CD4-positive, alpha-beta T cell treated with Interleukin-4 for 1 hour (primary cell): Measurements from ENCODE around the gene BORCS5.

Source experiments
- DNase-seq, 2 donors: peaks; one replicate each; pipeline ENCODE4 v3.0.0-alpha.2; 2020 to 2022

The BORCS5 gene

DNA sequence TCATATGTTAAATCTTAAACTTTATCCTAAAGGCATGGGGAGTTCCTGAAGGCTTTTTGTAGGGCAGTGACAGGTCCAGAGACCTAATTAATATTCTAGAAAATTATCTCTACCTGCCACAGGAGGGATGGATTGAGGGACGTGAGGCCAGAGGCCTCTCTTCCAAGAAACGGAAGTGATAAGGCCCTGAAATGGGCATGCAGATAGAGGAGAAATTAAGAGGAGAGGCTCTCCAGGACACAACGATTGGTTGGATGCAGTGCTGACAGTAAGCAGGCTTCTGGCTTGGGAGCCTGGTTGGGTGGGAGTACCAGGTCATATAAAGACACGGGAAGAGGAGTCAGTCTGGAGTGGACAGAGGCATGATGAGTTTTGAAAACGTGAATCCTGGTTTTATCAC lies 3.1 kb upstream of the BORCS5 start:
- DNase-seq, result no peak

DNA sequence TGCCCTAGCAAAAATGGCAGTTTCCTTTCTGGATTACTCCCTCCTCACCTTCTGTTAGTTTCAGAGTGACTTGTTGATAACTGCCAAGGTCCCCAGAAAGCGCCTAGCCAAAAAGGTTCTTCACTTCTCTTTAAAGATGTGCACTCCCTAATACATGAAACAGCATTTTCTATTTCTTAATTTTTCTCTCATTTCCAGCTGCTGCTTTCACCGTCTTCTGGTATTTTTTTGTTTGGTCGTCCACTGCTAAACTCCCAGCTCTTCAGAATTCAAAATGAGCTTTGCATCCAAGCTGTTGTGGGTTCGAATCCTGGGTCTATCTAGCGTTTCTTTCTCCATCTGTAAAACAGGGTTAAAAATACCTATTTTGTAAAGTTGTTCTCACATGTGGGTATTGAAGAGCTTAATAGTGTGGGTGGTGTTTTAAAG lies 397 bp upstream of the BORCS5 start:
- DNase-seq, result no peak

- DNase-seq, result peak; percentile 26 to 72
Measured at GRCh38 chr12:12357719-12358461, 1.0 kb downstream of the BORCS5 start.

DNA sequence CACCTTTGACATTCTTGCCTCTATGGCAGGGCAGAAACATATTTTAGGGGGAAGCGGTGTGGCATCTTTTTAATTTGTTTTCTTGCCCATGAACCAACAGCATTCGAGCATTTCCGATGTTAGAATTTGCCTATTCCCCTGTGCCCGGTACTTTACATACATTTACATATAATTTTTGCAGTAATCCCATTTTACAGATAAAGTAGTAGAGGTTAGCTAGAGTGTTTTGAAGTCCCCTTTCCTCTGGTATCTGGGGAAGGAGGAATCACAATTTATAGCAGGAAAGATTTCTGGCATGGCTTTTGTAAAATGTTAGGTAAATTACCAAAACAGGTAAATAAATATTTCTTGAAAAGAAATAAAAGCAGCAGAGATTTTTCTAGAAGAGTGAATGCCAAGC lies 1.6 kb downstream of the BORCS5 start:
- no peak for DNase-seq

DNA sequence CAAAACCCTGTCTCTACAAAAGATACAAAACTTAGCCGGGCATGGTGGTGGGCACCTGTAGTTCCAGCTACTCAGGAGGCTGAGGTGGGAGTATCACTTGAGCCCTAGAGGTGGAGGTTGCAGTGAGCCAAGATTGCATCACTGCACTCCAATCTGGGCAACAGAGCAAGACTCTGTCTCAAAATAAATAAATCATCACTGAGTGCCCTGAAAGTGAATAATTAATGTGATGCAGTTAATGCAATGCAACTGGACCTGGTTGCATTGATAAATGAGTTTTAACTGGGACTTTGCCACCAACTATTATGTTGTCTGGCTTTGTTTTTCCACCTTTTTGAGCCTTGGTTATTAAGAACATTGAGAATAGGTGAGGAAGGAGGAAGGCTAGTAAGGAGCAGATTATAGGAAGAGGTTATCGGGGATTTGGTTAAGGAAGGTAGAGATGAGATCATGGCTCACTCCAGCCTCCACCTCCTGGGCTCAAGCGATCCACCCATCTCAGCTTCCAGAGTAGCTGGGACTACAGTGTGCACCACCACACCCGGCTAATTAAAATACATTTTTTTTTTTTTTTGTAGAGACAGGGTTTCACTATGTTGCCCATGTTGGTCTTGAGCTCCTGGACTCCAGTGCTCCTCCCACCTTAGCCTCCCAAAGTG lies 8.0 kb downstream of the BORCS5 start:
- DNase-seq, result no peak

GRCh38 chr12:12365446-12365802 lies 8.5 kb downstream of the BORCS5 start:
- DNase-seq, result no peak

- DNase-seq, result no peak
Measured at GRCh38 chr12:12365931-12366431, 9.1 kb downstream of the BORCS5 start.

DNA sequence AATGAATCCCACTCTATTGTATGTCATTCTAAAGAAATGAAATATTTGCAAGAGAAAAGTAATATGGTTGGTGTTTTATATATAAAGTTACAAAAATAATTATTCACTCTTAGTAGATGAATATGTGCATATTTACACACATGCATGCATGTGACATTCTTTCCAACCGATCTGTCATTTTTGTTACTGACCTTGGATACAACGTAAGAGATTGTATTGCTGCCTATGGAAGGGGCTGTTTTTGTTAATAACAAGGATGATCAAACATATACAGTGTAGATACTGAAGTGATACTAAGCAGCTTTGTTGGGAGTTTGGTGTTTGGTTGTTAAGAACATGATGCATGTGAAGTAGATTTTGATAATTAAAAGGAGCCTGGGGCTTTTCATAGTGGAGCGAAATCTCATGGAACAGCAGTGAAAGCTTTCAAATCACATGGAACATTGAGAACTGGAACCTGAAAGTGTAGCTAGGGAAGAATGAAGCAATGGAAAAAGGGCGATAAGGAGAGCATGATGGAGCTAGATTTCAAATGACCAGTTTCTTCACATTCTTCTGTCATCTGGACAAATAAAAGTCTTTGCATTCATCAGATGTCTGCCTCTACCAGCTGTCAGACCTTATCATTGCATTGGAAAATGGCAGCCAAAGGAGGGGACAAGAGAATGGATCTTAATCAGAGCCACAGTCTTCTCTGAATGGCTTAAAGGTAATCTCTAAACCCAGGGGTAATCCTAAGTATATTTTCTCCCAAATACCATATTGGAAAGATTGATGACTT lies 10.0 kb downstream of the BORCS5 start:
- DNase-seq, result no peak

DNA sequence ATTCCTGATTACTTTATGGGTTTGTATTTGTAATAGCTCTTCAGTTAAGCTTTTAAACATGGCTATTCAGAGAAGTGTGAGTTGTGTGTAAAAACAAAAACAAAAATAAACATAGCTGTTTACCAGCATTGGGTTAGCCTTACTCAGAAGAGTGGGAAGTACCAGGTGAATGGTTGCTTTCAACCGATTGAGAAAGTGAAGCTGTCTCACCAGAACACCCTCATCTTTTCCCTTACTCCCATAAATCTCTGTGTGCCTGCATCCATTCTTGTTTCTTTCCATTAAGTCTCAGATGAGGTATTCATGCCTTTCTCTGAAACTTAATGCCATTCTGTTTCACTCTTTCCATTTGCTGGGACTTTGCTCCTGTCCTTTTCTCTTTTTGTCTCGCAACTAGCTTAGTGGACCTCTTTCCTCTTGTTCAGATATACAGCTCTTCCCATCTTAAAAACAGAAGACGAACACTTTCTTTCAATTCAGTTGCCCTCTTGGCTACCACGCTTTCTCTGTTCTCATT lies 10.7 kb downstream of the BORCS5 start:
- no peak for DNase-seq

DNA sequence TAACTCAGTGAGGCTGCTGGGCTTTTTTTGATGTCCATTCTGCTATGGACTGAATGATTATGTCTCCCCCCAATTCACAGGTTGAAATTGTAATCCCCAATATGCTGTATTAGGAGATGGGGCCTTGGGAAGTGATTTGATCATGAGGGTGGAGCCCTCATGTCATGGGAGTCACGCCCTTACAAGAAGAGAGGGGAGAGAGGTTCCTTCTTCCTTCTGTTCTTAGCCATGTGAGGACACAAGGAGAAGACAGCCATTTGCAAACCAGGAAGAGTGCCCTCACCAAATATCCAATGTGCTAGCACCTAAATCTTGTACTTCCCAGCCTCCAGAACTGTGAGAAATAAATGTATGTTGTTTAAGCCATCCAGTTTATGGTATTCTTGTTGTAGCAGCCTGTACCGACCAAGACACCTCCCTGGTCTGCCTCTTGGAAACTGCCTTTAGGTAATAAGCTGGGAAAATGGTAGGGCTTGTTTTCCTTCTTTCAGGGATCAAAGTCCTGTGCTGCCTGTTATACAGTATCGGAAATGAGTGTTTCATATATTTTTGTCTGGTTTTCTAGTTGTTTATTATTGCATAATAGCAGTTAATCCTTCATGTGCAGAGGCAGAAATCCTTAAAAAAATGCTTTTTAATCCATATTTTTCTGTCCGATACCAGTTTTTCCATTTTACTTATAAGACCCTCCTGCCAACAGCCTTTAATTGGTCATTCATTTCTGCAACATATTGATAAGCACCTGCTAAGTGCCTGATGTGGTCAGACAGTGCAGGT lies 16.3 kb downstream of the BORCS5 start:
- no peak for DNase-seq

DNA sequence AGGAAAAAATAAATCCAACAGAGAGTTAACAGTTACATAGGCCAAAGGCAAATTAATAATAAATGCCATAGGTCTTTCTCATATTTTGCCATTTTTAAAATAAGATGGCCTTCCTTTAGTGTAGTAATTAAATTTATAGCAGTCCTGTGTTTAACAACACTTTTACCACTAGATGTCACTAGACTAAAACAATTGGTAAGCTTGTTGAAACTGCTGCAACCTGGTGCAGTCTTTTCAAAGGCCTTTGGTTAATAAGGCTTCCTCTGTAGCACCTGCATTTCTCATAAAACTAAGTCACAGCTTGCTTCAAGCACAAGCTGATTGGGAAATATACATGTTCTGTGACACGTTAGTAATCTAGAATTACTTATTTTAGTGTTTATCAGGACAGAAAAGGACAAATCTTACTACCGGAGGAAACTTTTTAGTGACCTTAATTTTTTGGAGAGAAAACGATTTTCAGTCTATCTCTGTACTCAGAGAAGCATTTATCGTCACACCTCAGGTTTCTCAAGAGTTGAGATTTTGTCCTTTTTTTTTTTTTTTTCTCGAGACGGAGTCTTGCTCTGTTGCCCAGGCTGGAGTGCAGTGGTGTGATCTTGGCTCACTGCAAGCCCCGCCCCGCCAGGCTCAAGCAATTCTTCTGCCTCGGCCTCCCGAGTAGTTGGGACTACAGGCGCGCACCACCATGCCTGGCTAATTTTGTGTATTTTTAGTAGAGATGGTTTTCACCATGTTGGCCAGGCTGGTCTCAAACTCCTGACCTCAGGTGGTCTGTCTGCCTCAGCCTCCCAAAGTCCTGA lies 20.0 kb downstream of the BORCS5 start:
- DNase-seq, result peak; percentile 51 to 89

DNA sequence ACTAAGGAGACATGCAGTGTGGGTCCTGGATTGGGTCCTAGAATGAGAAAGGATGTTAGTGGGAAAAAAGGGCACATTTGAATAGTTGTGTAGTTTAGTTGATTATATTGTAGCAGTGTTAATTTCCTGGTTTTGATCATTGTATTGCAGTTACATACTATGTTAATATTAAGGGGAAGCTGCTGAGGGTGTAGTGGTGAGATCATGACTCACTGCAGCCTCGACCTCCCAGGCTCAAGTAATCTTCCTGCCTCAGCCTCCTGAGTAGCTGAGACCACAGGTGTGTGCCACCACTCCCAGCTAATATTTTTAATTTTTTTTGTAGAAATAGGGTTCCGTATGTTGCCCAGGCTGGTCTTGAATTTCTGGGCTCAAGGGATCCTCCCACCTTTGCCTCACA lies 21.7 kb downstream of the BORCS5 start:
- DNase-seq, result peak in 1 of 2 donors; percentile 31

DNA sequence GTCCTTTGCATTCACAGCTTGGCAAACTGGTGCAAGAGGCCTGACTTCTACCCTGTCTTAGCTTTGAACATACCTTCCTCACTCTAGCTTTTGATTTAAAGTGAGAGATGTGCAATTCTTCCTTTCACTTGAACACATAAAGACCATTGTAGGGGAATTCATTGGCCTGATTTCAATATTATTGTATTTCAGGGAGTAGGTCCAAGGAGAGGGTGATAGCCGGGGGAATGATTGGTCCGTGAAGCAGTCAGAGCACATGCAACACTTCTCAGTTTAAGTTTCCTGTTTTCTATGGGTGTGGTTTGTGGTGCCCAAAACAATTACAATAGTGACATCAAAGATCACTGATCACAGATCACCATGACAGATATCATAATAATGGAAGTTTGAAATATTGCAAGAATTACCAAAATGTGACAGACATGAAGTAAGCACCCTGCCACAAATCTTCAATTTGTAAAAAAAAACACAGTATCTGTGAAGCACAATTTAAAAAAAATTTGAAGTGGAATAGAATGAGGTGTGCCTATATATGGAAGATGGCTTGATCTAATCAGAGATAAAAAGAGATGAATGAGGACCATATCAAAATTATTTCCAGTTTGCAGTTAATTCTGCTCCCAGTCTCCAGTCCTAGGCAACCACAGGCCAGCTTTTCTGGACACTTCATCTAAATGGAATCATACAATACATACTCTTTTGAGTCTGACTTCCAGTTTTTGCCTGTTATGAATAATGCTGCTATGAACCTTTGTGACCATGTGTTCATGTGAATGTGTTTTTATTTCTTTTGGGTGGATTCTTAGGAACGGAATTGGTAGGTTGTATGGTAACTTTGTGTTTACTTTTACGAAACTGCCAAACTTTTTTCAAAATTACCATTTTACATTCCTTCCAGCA lies 23.2 kb downstream of the BORCS5 start:
- peak; percentile 81 to 92 for DNase-seq

GRCh38 chr12:12380949-12381593 lies 24.2 kb downstream of the BORCS5 start:
- no peak for DNase-seq

DNA sequence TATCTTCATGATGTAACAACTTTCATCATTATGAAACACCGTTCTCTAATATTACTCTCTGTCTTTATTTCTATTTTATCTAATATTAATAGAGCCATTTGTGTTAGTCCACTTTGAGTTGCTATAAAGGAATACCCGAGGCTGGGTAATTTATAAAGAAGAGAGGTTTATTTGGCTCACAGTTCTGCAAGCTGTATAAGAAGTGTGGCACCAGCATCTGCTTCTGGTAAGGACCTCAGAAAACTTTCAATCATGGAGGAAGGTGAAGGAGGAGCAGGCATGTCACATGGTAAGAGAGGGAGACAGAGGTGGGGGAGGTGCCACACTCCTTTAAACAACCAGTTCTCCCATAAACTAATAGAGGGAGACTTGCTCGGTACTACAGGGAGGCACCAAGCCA lies 25.1 kb downstream of the BORCS5 start:
- no peak for DNase-seq

- peak; percentile 32 to 58 for DNase-seq
Measured at GRCh38 chr12:12384571-12385340, 27.9 kb downstream of the BORCS5 start.

- DNase-seq, result no peak
Measured at GRCh38 chr12:12387501-12387900, 30.6 kb downstream of the BORCS5 start.

DNA sequence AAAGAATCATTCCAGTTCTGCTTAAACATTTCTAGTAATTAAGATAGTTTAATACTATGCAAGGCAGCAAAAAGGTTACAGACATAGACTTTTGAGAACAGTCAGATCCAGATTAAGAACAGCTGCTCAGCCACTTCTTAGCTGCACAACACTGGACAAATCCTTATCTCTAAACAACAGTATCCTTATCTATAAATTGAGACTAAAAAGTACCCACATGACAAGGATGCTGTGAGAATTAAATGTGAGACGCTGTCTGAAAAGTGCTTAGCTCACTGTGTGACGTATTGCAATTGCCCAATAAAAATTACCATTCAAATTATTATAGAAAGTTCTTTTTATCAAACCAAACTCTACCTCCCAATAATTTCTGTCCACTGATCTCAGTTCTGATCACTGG lies 35.5 kb downstream of the BORCS5 start:
- DNase-seq, result no peak

DNA sequence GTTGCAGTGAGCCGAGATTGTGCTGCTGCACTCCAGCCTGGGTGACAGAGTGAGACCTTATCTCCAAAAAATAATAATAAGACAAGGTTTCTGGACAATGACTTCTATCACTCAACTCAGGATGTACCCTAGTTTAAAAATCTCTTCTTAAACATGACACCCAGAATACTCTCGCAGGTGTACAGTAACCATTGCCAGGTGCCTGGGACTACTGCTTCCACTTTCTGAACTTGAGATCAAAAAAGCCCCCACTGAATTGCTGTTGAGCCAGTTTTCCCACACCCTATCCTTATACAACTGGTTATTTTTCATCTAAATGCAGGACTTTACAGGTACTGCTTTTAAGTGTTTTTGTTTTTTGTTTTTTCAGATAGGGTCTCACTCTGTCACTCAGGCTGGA lies 36.3 kb downstream of the BORCS5 start:
- no peak for DNase-seq
